Vagina (tissue), 2 donors: ENCODE data around the gene PCNX2.

Experiments
- CTCF ChIP-seq, 3 experiments: fragments of 450-650 bp in 2 of 3; fragments of 200-600 bp in 1 of 3; sonication (generic) in 1 of 3; IDR thresholded peaks; one replicate each; pipeline ENCODE4 v1.5.1; 2017 to 2019; ENCODE audit warnings: antibody characterized with exemption in 3 of 3, mild to moderate bottlenecking in 2 of 3, moderate library complexity in 2 of 3
- POLR2A ChIP-seq, 2 donors: fragments of 450-650 bp; IDR thresholded peaks; one replicate each; pipeline ENCODE4 v1.6.1; 2017; ENCODE audit warnings: antibody characterized with exemption in 2 of 2, mild to moderate bottlenecking in 2 of 2, moderate library complexity in 2 of 2

- TF ChIP-seq CTCF (IDR thresholded peaks at IDR 0.05) (no peak), POLR2A (IDR thresholded peaks at IDR 0.05) (no peak)
Observed at GRCh38 chr1:232984577-232985425, 310.7 kb downstream of the PCNX2 start.
